A549 (cell line): Measurements from ENCODE around the gene NDUFB8. TPM values are rescaled to one million over a fixed set of nuclear protein-coding genes. Genes with fewer than 3 reads are reported as not detected.
A peak's percentile ranks its signal among the peaks of the same experiment; 100 is the strongest.

ENCODE experiments used
- ATAC-seq, 2 experiments: fragments of 200-7000 bp in 1 of 2; fragments of >200 bp in 1 of 2; cut with Nextera tagmentation in 1 of 2; cut with Tn5 transposase in 1 of 2; 3 replicates each; pipeline versions ENCODE4 v1.8.0 to v1.9.1; 2018 to 2020; ENCODE audit warnings: mild to moderate bottlenecking in 1 of 2, moderate library complexity in 1 of 2
- CTCF ChIA-PET: fragments of 300-600 bp; sonication (Branson Sonifier 250); formaldehyde crosslinking; extraction: SDS; loops from one replicate; lab custom pipeline; 2021; ENCODE audit warnings: antibody characterized with exemption, inconsistent platforms; lab: Yijun Ruan, JAX
- POLR2A ChIA-PET: fragments of 350-600 bp; formaldehyde crosslinking; extraction: SDS; loops from one replicate; lab custom pipeline; 2021; ENCODE audit warnings: antibody characterized with exemption, inconsistent platforms; lab: Yijun Ruan, JAX
- DNase-seq, 2 experiments: peaks; one replicate each; pipeline versions ENCODE4 v3.0.0 to v3.0.0-alpha.2; 2011 to 2016; ENCODE audit warnings: low read depth in 1 of 2, low spot score in 1 of 2
- FAIRE-seq: peaks from 2 replicates; lab custom pipeline; 2011; peaks lifted over from hg19 to GRCh38; lab: Jason Lieb, UNC
- H3K27ac ChIP-seq, 2 experiments: fragments of >200 bp; sonication (Bioruptor Twin); formaldehyde crosslinking; 3 replicates each; pipeline ENCODE4 v1.5.1; 2016 to 2017
- H3K4me1 ChIP-seq: fragments of >200 bp; sonication (Bioruptor Twin); formaldehyde crosslinking; 3 replicates; pipeline ENCODE4 v1.6.1; 2016
- H3K4me2 ChIP-seq: fragments of >200 bp; sonication (Bioruptor Twin); formaldehyde crosslinking; 3 replicates; pipeline ENCODE4 v1.6.1; 2016
- H3K4me3 ChIP-seq: fragments of >200 bp; sonication (Bioruptor Twin); formaldehyde crosslinking; 3 replicates; pipeline ENCODE4 v1.5.1; 2016
- H3K9me3 ChIP-seq: fragments of >200 bp; sonication (Bioruptor Twin); formaldehyde crosslinking; 3 replicates; pipeline ENCODE4 v1.6.1; 2016
- ATOH8 ChIP-seq: fragments of 250-450 bp; sonication (Bioruptor Pico); IDR thresholded peaks from 2 replicates; pipeline ENCODE4 v1.5.0; 2020; ENCODE audit warnings: low read depth, mild to moderate bottlenecking, moderate library complexity
- CBX8 ChIP-seq: fragments of 200-600 bp; sonication (generic); IDR thresholded peaks from 2 replicates; pipeline ENCODE4 v1.6.1; 2016
- CEBPB ChIP-seq, 2 experiments: fragments of >200 bp in 1 of 2; sonication (Bioruptor Twin) in 1 of 2; formaldehyde crosslinking in 1 of 2; IDR thresholded peaks; 2 replicates each; pipeline ENCODE4 v1.6.1; 2012 to 2016
- EHF ChIP-seq: fragments of 250-450 bp; sonication (Bioruptor Pico); IDR thresholded peaks from 2 replicates; pipeline ENCODE4 v1.5.0; 2020; ENCODE audit warnings: mild to moderate bottlenecking
- ESRRA ChIP-seq: fragments of 150-350 bp; IDR thresholded peaks from 2 replicates; pipeline ENCODE4 v1.6.1; 2014; ENCODE audit warnings: mild to moderate bottlenecking, low read length, borderline replicate concordance
- HMGXB4 ChIP-seq: fragments of 250-450 bp; sonication (Bioruptor Pico); IDR thresholded peaks from 2 replicates; pipeline ENCODE4 v1.5.0; 2021; ENCODE audit warnings: mild to moderate bottlenecking, moderate library complexity, borderline replicate concordance
- HOXA7 ChIP-seq: fragments of 250-450 bp; sonication (Bioruptor Pico); IDR thresholded peaks from 2 replicates; pipeline ENCODE4 v1.5.0; 2020; ENCODE audit warnings: mild to moderate bottlenecking, moderate library complexity
- HOXB5 ChIP-seq: fragments of 250-450 bp; sonication (Bioruptor Pico); IDR thresholded peaks from 2 replicates; pipeline ENCODE4 v1.5.0; 2020; ENCODE audit warnings: mild to moderate bottlenecking, moderate library complexity
- JUN ChIP-seq, 2 experiments: fragments of >200 bp; sonication (Bioruptor Twin); formaldehyde crosslinking; IDR thresholded peaks; 2 replicates in 1 of 2; 3 replicates in 1 of 2; pipeline ENCODE4 v1.6.1; 2016 to 2017
- KDM1A ChIP-seq: fragments of 200-600 bp; sonication (generic); IDR thresholded peaks from 2 replicates; pipeline ENCODE4 v1.6.1; 2016; ENCODE audit warnings: low read depth, mild to moderate bottlenecking
- MAFK ChIP-seq: fragments of 450-650 bp; IDR thresholded peaks from 2 replicates; pipeline ENCODE4 v1.6.1; 2014; ENCODE audit not compliant: partially characterized antibody
- NFE2L2 ChIP-seq: fragments of 150-350 bp; conservative IDR thresholded peaks from 2 replicates; pipeline ENCODE4 v1.6.1; 2014; ENCODE audit warnings: low read length
- PHF8 ChIP-seq: fragments of 200-600 bp; sonication (generic); IDR thresholded peaks from 2 replicates; pipeline ENCODE4 v1.6.1; 2016; ENCODE audit warnings: low read depth, mild to moderate bottlenecking, antibody characterized with exemption, moderate library complexity, borderline replicate concordance
- POLR2AphosphoS2 ChIP-seq: conservative IDR thresholded peaks from 2 replicates; pipeline ENCODE4 v1.6.1; 2012; ENCODE audit warnings: low read length, improper control_type of control experiment, inconsistent platforms
- RFX5 ChIP-seq: fragments of 450-650 bp; IDR thresholded peaks from 2 replicates; pipeline ENCODE4 v1.7.1; 2014; ENCODE audit warnings: antibody characterized with exemption, mild to moderate bottlenecking, moderate library complexity
- SMC3 ChIP-seq: fragments of >200 bp; sonication (Bioruptor Twin); formaldehyde crosslinking; IDR thresholded peaks from 3 replicates; pipeline ENCODE4 v1.6.1; 2018; ENCODE audit warnings: inconsistent platforms
- SREBF2 ChIP-seq: fragments of 450-650 bp; IDR thresholded peaks from 2 replicates; pipeline ENCODE4 v1.6.1; 2014; ENCODE audit warnings: mild to moderate bottlenecking, moderate library complexity
- TFCP2L1 ChIP-seq: fragments of 250-450 bp; sonication (Bioruptor Pico); IDR thresholded peaks from 2 replicates; pipeline ENCODE4 v1.5.0; 2021; ENCODE audit warnings: mild to moderate bottlenecking
- ZSCAN20 ChIP-seq: fragments of 250-450 bp; sonication (Bioruptor Pico); IDR thresholded peaks from 2 replicates; pipeline ENCODE4 v1.8.0; 2022; ENCODE audit warnings: mild to moderate bottlenecking, moderate library complexity
- WGBS: methylation state at CpG from one replicate; pipeline ENCODE4 v1.1.6; 2017; ENCODE audit errors: missing lambda C conversion rate; 5-methylcytosine and 5-hydroxymethylcytosine counted together
- polyA plus RNA-seq, 4 experiments: library from polyadenylated mRNA; depleted of rRNA in 3 of 4; stranded (reverse); fragments of >200 nt; fragmentation: RNase III in 1 of 4; extraction: RNeasy Plus Mini Kit Qiagen cat#74134 plus additional on column Dnase treatment in 1 of 4; gene quantifications; 2 replicates in 3 of 4; 3 replicates in 1 of 4; pipeline ENCODE4 v1.2.3, GENCODE V29; 2011 to 2017
- TF ChIP-seq, protein P1 (sequence below): IDR thresholded peaks from 2 replicates; pipeline ENCODE4 v1.6.1; 2012
- TF ChIP-seq, protein P2 (sequence below): fragments of >200 bp; sonication (Bioruptor Twin); formaldehyde crosslinking; IDR thresholded peaks from 2 replicates; pipeline ENCODE4 v1.6.1; 2016
- TF ChIP-seq, protein P3 (sequence below): fragments of 150-350 bp; IDR thresholded peaks from 2 replicates; pipeline ENCODE4 v1.6.1; 2014; ENCODE audit warnings: low read depth, mild to moderate bottlenecking, low read length

The NDUFB8 gene
- polyA plus RNA-seq, 2 of the 4 experiments (the other 2 are of a cell fraction): 221 to 333 TPM

- Histone ChIP-seq H3K27ac (no peak overlapping the region), H3K9me3 (no peaks in the 10 kb centered on the region), H3K4me1 (no peaks in the 10 kb centered on the region), H3K4me3 (no peak overlapping the region), H3K4me2 (no peak overlapping the region)
- ChIA-PET POLR2A (no interaction called here), CTCF (interaction anchor here (0.6 to 23.5 kb wide), 8 partner anchors 8 to 365 kb away, joined by 3 to 381 read pairs (median 6); partner anchors contain the start of genes HIF1AN and SCD)
- WGBS: 78% methylated on average over 2 of the region's 2 CpGs
- no peak for TF ChIP-seq HMGXB4 (CRISPR knock-in tag)
- no peak for TF ChIP-seq HOXA7
- TF ChIP-seq, protein P1, sequence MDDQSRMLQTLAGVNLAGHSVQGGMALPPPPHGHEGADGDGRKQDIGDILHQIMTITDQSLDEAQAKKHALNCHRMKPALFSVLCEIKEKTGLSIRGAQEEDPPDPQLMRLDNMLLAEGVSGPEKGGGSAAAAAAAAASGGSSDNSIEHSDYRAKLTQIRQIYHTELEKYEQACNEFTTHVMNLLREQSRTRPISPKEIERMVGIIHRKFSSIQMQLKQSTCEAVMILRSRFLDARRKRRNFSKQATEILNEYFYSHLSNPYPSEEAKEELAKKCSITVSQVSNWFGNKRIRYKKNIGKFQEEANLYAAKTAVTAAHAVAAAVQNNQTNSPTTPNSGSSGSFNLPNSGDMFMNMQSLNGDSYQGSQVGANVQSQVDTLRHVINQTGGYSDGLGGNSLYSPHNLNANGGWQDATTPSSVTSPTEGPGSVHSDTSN: no peak
- TF ChIP-seq CBX8: no peak
- no peak for TF ChIP-seq SMC3
- no peak for TF ChIP-seq MAFK
- no peak for TF ChIP-seq ATOH8 (CRISPR knock-in tag)
- TF ChIP-seq JUN (IDR thresholded peaks at IDR 0.05): no peak
- no peak for TF ChIP-seq ZSCAN20 (CRISPR knock-in tag)
- TF ChIP-seq PHF8: no peak
- TF ChIP-seq NFE2L2: no peak
- TF ChIP-seq, all 56 proteins: peak for 0
- peak; percentile 21 to 24 for DNase-seq
- FAIRE-seq: no peak
- peak; percentile 52 to 64; a peak in 3 of 6 replicates for ATAC-seq
These were observed 12.8 kb downstream of the NDUFB8 start for GRCh38 chr10:100516847-100517246.

GRCh38 chr10:100515612-100516011 lies 14.1 kb downstream of the NDUFB8 start:
- no peak for DNase-seq
- no peak for TF ChIP-seq TFCP2L1
- TF ChIP-seq HOXB5 (CRISPR knock-in tag): no peak
- ATAC-seq: no peak
- Histone ChIP-seq H3K9me3 (no peaks in the 10 kb centered on the region), H3K4me3 (no peak overlapping the region), H3K27ac (no peak overlapping the region), H3K4me1 (no peaks in the 10 kb centered on the region), H3K4me2 (no peak overlapping the region)
- ChIA-PET CTCF (interaction anchor here (0.6 to 23.5 kb wide), 5 partner anchors 11 to 503 kb away, joined by 3 to 381 read pairs (median 267); partner anchors contain the start of gene SCD), POLR2A (no interaction called here)
- WGBS: 71% methylated on average over 3 of the region's 3 CpGs
- no peak for FAIRE-seq

DNA sequence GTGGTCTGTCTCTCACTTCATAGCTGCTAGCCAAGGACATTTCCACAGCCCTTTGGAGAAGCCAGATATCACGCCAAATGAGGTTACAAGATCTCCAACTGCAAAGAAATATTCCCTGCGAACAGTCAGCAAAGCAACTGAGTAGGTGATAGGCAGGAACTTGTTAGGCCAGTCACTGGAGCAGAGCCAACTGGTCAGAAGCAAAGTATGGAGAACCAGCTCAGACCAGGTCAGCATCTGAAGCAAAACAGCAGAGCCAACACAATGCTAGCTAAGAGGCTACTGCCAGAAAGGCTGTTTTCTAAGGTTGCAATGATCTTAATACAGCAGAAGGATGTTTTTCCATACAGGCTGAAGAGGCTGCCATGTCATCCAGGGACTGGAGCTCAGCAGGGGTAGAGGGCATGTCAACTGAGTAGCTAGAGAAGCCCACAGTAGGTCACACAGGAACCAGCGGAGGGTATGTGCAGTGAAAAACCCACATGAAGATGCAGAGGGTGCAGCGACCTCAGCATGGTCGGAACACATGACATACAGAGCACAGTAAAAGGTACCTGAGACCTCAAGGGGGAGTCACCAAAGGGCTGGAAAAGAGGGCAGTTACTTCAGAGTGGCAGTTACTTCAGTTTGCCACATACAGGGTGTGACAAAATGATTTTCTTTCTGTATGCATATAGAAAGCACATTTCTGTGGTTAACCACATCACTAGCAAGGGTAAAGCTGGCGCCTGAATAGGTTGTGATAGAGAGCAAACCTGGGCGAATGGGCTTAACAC lies 18.9 kb downstream of the NDUFB8 start:
- H3K4me1 ChIP-seq: peaks cover 10% of the 10 kb centered on the region; the same call in 2 of the 3 replicates
- H3K4me2 ChIP-seq: no peak overlapping the region
- TF ChIP-seq ATOH8 (CRISPR knock-in tag): no peak
- no peak for TF ChIP-seq SMC3
- TF ChIP-seq TFCP2L1: no peak
- no peak for TF ChIP-seq CBX8
- TF ChIP-seq, protein P2, sequence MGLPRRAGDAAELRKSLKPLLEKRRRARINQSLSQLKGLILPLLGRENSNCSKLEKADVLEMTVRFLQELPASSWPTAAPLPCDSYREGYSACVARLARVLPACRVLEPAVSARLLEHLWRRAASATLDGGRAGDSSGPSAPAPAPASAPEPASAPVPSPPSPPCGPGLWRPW: no peak
- TF ChIP-seq HMGXB4 (CRISPR knock-in tag): no peak
- no peak for TF ChIP-seq CEBPB (IDR thresholded peaks at IDR 0.05)
- TF ChIP-seq, protein P3, sequence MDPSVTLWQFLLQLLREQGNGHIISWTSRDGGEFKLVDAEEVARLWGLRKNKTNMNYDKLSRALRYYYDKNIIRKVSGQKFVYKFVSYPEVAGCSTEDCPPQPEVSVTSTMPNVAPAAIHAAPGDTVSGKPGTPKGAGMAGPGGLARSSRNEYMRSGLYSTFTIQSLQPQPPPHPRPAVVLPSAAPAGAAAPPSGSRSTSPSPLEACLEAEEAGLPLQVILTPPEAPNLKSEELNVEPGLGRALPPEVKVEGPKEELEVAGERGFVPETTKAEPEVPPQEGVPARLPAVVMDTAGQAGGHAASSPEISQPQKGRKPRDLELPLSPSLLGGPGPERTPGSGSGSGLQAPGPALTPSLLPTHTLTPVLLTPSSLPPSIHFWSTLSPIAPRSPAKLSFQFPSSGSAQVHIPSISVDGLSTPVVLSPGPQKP: no peak
- no peak for TF ChIP-seq HOXB5 (CRISPR knock-in tag)
- TF ChIP-seq KDM1A: no peak
- TF ChIP-seq NFE2L2: no peak
- no peak for TF ChIP-seq EHF (CRISPR knock-in tag)
- TF ChIP-seq PHF8: no peak
- TF ChIP-seq RFX5: no peak
- TF ChIP-seq ESRRA: no peak
- no peak for TF ChIP-seq SREBF2
- no peak for TF ChIP-seq POLR2AphosphoS2
- ChIA-PET POLR2A (no interaction called here), CTCF (interaction anchor here (0.9 to 23.5 kb wide), 13 partner anchors 10 to 367 kb away, joined by 3 to 381 read pairs (median 5); partner anchors contain the start of genes HIF1AN, SCD and SEC31B)
- WGBS: 82% methylated on average over 7 of the region's 7 CpGs
- H3K27ac ChIP-seq: no peak overlapping the region
- H3K9me3 ChIP-seq: no peaks in the 10 kb centered on the region
- FAIRE-seq (no peak), DNase-seq (no peak), ATAC-seq (no peak)
- H3K4me3 ChIP-seq: no peak overlapping the region
